Activated naive CD8-positive, alpha-beta T cell treated with anti-CD3 and anti-CD28 coated beads for 36 hours (primary cell): ENCODE data around the gene DNAL1. TPM values are rescaled to one million over a fixed set of nuclear protein-coding genes. Genes with fewer than 3 reads are reported as not detected.
A peak's percentile ranks its signal among the peaks of the same experiment; 100 is the strongest.

Source experiments
- DNase-seq: peaks from one replicate; pipeline ENCODE4 v3.0.0; 2021
- H3K27ac Mint-ChIP-seq: one replicate; pipeline ENCODE4 v1.8.0; 2022; ENCODE audit warnings: mild to moderate bottlenecking, moderate library complexity, mixed read lengths
- H3K27me3 Mint-ChIP-seq: one replicate; pipeline ENCODE4 v1.8.0; 2022; ENCODE audit warnings: mild to moderate bottlenecking, mixed read lengths
- H3K36me3 Mint-ChIP-seq: one replicate; pipeline ENCODE4 v1.8.0; 2021; ENCODE audit warnings: mild to moderate bottlenecking, mixed read lengths
- H3K4me1 Mint-ChIP-seq: one replicate; pipeline ENCODE4 v1.8.0; 2021; ENCODE audit warnings: mixed read lengths
- H3K4me3 Mint-ChIP-seq: one replicate; pipeline ENCODE4 v1.8.0; 2022; ENCODE audit warnings: mild to moderate bottlenecking, moderate library complexity, mixed read lengths
- H3K9me3 Mint-ChIP-seq: one replicate; pipeline ENCODE4 v1.8.0; 2022; ENCODE audit warnings: mixed read lengths
- total RNA-seq, 2 experiments: library from RNA; stranded (reverse); gene quantifications; one replicate each; pipeline ENCODE4 v1.2.3, GENCODE V29; 2021

Gene DNAL1
- total RNA-seq, 2 experiments from 2014 or later: 7.7 to 11.9 TPM

DNA sequence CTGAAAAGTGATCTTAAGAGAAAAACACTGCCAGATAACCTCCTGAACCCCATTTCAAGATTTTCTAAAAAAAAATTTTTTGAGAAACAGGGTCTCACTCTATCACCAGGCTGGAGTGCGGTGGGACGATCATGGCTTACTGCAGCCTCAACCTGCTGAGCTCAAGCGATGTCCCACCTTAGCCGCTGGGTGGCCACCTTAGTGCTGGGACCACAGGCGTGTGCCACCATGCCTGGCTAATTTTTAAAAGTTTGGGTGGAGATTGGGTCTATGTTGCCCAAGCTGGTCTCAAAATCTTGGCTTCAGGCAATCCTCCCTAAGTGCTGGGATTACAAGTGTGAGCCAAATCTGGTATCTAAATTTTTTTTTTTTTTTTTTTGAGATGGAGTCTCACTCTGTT is 66.0 kb downstream of the DNAL1 start:
- Mint-ChIP-seq H3K36me3 (peaks cover 5% of the 10 kb centered on the region), H3K4me3 (no peak overlapping the region), H3K4me1 (peaks cover 15% of the 10 kb centered on the region), H3K9me3 (no peaks in the 10 kb centered on the region), H3K27ac (no peak overlapping the region), H3K27me3 (no peaks in the 10 kb centered on the region)
- DNase-seq: no peak

DNA sequence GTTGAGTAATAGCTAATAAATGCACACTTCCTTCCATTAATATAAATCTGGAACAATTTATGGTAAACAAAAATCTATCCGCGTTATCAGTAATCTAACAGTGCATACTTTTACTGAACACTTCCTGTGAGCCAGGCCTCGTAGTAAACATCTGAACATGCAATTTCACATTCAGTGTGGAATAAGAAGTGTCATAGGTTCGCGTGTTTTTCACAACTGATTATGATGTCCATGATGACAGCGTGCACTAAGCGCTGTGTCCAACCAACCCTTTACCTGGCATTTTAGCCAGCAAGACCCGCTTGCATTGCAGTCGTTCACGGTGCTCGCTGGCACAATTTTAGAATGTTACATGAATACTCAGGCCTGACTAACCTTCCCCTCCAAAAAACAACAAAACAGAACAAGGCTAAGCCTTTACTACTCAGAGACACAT is 67.3 kb downstream of the DNAL1 start:
- Mint-ChIP-seq H3K9me3 (no peaks in the 10 kb centered on the region), H3K4me1 (peaks cover 15% of the 10 kb centered on the region), H3K27me3 (no peaks in the 10 kb centered on the region), H3K4me3 (peak overlapping the region; percentile 87), H3K27ac (peak overlapping the region; percentile 90), H3K36me3 (peaks cover 5% of the 10 kb centered on the region)
- DNase-seq: no peak

DNA sequence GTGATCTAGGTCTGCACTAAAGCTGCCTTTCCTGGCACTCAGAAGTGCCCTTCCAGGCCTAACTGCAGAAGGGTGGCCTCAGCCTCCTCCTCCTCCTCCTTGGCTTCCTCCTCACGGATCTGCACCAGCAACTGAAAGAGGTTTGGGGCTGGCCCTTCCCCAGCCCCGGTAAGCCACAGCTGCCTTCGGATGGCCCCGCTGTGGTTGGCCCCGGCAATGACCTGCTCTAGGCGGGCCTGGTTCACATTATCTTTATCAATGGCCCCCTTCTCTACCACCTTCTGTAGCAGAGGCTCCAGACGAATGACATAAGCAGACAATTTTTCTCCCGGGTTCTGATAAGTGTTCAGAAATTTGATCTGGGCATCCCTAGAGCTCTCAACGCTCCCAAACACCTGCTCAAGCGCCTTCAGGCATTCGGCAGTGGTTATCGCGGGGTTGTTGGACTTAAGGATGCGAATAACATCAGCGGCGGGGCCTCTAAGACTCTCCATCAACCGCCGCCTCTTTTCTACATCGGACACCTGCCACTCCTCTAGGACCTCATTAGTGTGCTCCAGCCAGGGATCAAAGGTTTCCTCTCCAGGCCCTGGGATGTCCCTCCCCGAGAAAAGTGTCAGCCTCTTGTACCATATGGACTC is 67.9 kb downstream of the DNAL1 start:
- DNase-seq: peak; percentile 61
- H3K27me3 Mint-ChIP-seq: no peaks in the 10 kb centered on the region
- peaks cover 15% of the 10 kb centered on the region for H3K4me1 Mint-ChIP-seq
- peak overlapping the region; percentile 90 for H3K27ac Mint-ChIP-seq
- H3K36me3 Mint-ChIP-seq: peaks cover 5% of the 10 kb centered on the region
- H3K4me3 Mint-ChIP-seq: peak overlapping the region; percentile 87
- H3K9me3 Mint-ChIP-seq: no peaks in the 10 kb centered on the region

DNA sequence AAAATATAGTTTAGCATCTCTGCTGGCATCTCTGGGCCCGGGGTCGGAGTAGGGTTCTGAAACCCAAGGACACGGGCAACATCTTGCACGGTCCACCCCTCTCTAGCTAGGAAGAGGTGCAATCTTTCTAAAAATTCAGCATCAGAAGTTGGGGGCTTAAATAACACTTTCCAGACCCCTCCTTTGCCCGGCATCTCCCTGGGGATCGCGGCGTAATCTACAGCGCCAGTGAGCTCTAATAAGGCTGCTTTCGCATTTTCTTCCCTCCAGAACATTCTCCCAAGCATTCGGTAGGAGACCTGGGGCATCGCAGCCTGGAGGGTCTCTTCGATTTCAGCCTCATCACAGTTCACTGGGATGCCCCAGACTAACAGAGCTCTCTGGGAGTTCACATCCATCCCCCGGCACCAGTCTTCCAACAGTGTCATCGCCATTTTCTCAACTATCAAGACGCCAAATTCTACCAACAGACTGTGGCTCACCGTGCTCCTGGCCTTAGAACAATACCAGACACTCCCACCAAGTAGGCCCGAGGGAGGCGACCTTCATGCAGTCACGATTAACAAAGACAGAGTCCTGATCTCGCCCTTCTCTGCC is 68.5 kb downstream of the DNAL1 start:
- Mint-ChIP-seq H3K9me3 (no peaks in the 10 kb centered on the region), H3K27ac (peak overlapping the region; percentile 90)

DNA sequence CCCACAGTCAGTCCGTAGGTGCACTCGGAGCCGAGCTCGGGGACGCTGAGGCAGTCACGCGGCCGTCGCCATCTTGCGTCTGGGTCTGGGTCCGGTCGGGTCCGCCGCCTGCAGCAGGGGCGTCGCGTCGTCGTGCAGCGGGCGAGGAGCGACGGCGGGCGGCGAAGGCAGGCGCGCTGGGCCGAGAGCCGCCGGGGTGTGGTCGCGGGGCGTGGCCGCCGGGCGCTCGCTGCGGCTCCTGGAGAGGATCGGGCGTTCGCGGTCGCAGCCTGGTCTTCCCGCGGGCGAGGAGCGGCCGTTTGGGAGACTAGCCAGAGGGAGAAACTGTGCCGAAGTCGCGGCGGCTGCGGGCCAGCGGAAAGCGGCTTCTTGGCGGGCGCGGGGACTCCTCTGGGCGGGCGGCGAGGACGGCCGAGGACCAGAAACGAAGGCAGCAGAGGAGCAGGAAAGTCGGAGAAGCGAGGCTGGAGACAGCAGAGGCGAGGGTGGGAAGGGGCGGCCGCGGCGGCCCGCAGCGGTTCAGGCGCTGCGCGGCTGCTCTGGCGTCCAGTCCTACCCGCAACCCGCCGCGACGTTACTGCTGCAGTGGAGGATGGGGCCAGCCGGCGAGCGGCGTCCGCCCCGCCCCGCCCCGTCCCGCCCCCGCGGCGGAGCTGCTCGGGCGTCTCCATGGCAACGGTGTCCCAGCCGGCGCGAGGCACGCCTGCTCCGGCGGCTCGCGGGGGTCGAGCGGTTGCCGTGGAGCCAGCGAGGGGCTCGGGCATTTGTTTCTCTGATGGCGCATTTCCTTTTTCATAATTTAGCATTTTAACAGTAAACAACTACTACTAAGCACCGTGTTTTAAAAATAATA is 69.2 kb downstream of the DNAL1 start, which contains the start of gene PNMA1:
Gene PNMA1 (minus strand): TSS at position 582 of the 853 bp plus-strand sequence. CDS start 745 bp downstream, outside the sequence.
- Mint-ChIP-seq H3K4me3 (peak within 1 kb of the TSS; percentile 87), H3K36me3 (peaks cover 9% of the 10 kb centered on the region), H3K27me3 (no peaks in the 10 kb centered on the region), H3K4me1 (peaks cover 15% of the 10 kb centered on the region), H3K9me3 (no peaks in the 10 kb centered on the region), H3K27ac (peak within 1 kb of the TSS; percentile 90)
- DNase-seq: peak; percentile 92

More for the DNA sequence above, 68.5 kb downstream of the DNAL1 start:
- H3K27me3 Mint-ChIP-seq: no peaks in the 10 kb centered on the region
- no peak for DNase-seq
- H3K4me1 Mint-ChIP-seq: peaks cover 15% of the 10 kb centered on the region
- peak overlapping the region; percentile 87 for H3K4me3 Mint-ChIP-seq
- peaks cover 8% of the 10 kb centered on the region for H3K36me3 Mint-ChIP-seq

DNA sequence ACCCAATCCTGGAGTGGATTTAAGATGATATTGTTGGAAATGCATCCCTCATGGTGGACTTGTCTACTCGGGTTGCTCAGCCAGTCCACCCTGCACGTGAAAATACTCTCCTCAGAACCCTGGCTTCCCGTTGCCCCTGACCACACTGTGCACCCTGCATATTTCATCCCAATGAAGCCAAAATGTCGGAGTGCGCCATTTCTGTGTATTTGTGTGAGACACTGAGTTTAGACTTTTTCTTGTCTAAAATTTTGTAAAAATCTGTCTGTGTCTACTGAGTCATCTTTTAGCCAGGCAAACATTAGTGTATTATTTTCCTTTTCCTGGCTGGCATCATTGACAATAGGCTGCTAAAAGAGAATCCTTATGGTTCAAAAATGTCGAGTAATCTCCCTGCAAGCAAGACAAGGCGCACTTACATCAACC is 69.9 kb downstream of the DNAL1 start:
- no peaks in the 10 kb centered on the region for H3K27me3 Mint-ChIP-seq
- H3K9me3 Mint-ChIP-seq: no peaks in the 10 kb centered on the region
- no peak for DNase-seq
- H3K4me3 Mint-ChIP-seq: peak overlapping the region; percentile 59
- H3K4me1 Mint-ChIP-seq: peaks cover 15% of the 10 kb centered on the region
- peak overlapping the region; percentile 74 for H3K27ac Mint-ChIP-seq
- H3K36me3 Mint-ChIP-seq: peaks cover 13% of the 10 kb centered on the region

DNA sequence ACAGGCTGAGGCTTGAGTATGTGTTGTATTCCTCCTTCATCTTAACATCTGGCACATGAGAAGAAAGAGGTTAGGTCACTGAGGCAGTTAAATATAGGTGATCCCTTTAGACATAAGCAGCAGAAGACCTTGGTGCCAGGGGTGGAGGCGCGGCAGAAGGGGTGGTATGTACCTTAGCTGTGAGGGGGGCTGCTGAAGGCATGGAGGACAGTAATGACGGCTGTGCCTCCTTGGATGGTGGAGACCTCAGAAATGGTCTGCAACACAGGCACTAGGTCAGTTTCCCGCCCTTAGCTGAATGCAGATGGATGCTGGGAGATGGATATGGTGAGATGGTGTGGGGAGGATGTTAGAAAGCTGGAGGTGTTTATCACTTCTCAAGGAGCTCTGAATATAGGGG is 70.9 kb downstream of the DNAL1 start:
- H3K27ac Mint-ChIP-seq: no peak overlapping the region
- H3K4me3 Mint-ChIP-seq: no peak overlapping the region
- peaks cover 8% of the 10 kb centered on the region for H3K36me3 Mint-ChIP-seq
- no peak for DNase-seq
- no peaks in the 10 kb centered on the region for H3K9me3 Mint-ChIP-seq
- peaks cover 10% of the 10 kb centered on the region for H3K4me1 Mint-ChIP-seq
- no peaks in the 10 kb centered on the region for H3K27me3 Mint-ChIP-seq

DNA sequence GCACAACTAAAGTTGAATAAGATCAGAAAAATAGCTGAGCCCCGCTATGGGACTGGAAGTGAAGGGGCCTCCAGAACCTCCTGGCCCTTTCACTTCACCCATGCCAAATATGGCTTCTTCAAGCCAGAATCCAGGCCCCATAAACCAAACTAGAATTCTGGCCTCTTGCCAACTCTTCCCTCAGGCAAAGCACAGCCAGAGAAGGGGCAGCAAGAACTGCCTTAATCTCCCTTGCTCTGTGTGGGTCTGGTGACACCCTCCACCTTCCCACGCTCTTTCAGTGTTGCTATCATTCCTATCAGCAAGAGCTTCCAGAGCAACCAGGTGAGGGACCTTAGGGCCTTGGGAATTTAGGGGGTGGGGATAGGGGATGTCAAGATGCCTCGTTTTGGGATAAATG is 72.5 kb downstream of the DNAL1 start:
- Mint-ChIP-seq H3K27ac (peak overlapping the region; percentile 47), H3K4me3 (no peak overlapping the region), H3K27me3 (no peaks in the 10 kb centered on the region), H3K9me3 (no peaks in the 10 kb centered on the region), H3K36me3 (peaks cover 16% of the 10 kb centered on the region), H3K4me1 (peaks cover 6% of the 10 kb centered on the region)
- DNase-seq: no peak

DNA sequence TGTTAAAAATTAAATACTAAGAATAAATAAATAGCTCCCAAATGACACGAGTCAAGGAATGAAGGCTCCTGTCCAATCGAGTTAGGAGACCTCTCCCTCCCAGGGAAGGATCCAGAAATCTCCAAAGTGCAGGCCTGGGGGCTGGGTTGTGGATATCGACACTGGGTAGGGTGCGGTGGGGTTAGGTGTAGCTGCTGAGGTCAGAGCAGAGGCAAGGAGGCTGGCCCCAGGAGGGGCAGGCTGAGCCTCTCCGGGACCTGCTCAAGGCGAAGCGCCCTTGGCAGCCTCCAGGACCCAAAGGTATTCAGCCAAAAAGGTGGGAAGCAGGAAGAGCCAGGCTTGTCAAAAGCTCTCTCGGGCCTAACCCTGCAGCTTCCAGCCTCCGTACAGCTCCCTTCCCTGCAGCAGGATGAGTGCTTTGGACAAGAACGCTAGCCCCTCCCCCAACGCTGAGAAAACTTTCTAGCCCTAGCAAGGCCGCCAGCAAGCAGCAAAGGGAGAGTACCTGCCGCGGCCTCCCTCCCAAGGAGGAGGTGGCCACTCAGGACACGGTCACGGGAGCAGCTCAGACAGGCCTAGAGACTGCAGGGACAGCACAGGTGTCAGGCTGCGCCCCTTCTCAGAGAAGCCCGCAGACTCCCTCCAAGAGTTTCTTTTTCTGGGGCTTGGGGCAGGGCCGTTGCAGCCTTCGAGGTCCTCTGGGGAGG is 73.1 kb downstream of the DNAL1 start:
- H3K36me3 Mint-ChIP-seq: peaks cover 19% of the 10 kb centered on the region
- no peak overlapping the region for H3K4me3 Mint-ChIP-seq
- H3K27ac Mint-ChIP-seq: no peak overlapping the region
- H3K27me3 Mint-ChIP-seq: no peaks in the 10 kb centered on the region
- no peak for DNase-seq
- no peaks in the 10 kb centered on the region for H3K9me3 Mint-ChIP-seq
- peaks cover 5% of the 10 kb centered on the region for H3K4me1 Mint-ChIP-seq

DNA sequence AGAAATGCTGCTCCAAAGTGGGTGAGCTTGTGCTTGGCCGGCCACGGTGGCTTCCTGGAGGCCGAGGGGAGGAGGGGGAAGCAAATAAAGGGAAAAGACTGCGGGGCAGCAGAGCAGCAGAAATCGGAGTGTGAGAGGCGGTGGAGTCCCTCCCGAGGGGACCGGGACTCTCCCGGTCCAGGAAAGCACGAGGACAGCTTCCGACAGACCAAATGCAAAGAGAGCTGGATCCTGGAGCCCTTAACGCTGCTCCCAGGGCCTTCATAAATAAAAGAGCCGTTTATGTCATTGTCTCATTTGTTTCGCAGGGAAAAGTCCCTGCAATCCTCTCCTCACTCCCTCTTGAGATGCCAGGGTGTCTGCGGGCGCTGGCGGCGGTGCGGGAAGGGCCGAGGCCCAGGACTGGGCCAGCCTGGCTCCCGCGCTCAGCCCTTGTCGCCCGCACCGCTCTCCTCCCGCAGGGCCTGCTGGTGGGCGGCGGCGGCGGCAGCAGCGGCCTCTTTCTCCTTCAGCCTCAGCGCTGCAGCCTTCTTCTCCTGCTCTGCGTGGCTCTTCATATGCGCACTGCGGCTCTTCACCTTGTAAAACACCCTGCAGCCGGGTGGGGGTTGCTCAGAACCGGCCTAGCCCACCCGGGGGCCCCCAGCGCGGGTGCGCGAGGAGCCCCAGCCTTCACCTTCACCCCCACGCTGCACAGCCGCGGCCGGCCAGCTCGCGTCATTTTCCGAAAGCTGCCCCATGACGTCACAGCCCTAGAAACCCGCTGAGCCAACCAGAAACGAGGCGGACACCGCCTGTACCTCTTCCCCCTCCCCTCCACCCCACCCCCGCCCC is 73.8 kb downstream of the DNAL1 start:
- Mint-ChIP-seq H3K4me1 (peaks cover 9% of the 10 kb centered on the region), H3K9me3 (no peaks in the 10 kb centered on the region), H3K27me3 (no peaks in the 10 kb centered on the region), H3K27ac (no peak overlapping the region), H3K4me3 (no peak overlapping the region), H3K36me3 (peaks cover 24% of the 10 kb centered on the region)
- no peak for DNase-seq

DNA sequence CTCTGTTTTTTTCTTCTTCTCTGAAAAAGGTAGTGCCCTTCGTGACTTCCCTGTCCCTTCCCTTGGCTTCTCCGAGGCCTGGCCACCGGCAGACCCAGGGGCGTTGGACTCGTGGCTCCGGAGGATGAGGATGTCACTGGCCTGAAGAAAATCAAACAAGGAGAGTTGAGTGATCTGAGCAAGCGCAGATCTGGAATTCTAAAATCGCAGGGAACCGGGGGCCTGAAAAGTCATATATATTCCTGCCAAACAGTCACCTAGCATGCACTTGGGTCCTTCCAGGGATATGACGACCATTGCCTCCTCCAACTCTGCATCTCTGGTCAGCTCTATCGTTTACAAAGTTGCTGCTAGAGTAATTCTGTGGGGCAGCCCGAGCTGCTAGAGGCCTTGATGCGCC is 74.6 kb downstream of the DNAL1 start:
- Mint-ChIP-seq H3K9me3 (no peaks in the 10 kb centered on the region), H3K36me3 (peaks cover 29% of the 10 kb centered on the region), H3K27ac (peak overlapping the region; percentile 72), H3K4me3 (peak overlapping the region; percentile 18), H3K27me3 (no peaks in the 10 kb centered on the region), H3K4me1 (peaks cover 15% of the 10 kb centered on the region)
- no peak for DNase-seq

DNA sequence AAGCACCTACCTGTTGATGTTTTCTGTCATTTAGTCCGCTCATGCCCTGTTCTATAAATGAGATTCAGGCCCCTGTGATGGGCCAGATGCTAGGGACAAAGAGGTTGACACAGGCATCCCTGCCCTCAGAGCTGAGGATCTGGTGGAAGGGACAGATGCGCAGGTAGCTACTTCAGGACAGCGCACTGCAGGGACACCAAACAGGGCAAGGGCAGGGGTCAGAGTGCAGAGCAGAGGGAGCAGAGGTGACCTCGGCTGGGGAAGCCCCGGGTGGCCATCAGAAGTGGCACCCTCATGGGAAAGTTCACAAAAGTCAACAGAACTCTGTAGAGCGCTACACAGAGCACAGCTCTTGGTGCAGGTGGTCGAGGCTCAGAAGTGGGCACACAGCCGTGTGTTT is 75.0 kb downstream of the DNAL1 start:
- H3K9me3 Mint-ChIP-seq: no peaks in the 10 kb centered on the region
- H3K36me3 Mint-ChIP-seq: peaks cover 29% of the 10 kb centered on the region
- H3K4me3 Mint-ChIP-seq: no peak overlapping the region
- no peak overlapping the region for H3K27ac Mint-ChIP-seq
- DNase-seq: no peak
- peaks cover 13% of the 10 kb centered on the region for H3K4me1 Mint-ChIP-seq
- no peaks in the 10 kb centered on the region for H3K27me3 Mint-ChIP-seq

DNA sequence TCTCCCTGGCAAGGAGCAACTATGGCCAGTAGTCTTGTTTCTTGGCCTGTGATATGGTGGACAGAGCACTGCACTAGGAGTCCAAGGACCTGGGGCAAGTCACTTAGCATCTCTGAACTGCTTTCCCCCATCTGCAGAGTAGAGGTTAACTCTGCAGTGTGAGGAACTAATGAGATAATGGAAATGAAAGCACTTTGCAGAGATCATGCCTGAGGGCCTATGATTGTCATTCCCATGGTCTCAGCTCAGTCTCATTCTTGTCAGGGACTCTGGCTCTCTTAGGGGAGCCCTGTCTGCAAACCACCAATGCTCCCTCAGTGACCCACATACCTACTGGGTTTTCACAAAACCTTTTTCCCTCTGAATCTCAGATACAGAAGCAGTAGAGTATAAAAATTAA is 75.8 kb downstream of the DNAL1 start:
- Mint-ChIP-seq H3K9me3 (no peaks in the 10 kb centered on the region), H3K27me3 (no peaks in the 10 kb centered on the region), H3K36me3 (peaks cover 33% of the 10 kb centered on the region), H3K4me3 (no peak overlapping the region), H3K27ac (no peak overlapping the region), H3K4me1 (peaks cover 15% of the 10 kb centered on the region)
- DNase-seq: no peak
